ENCODE measurements around the gene PCA3. TPM values are rescaled to one million over a fixed set of nuclear protein-coding genes. Genes with fewer than 3 reads are reported as not detected.

Gene PCA3
- total RNA-seq, 1 experiment from 2014 or later = not detected

- Histone ChIP-seq H3K4me3 (ENCODE audit: low read depth in 2 of 2, low read length in 2 of 2) (no peak overlapping the region), H3K36me3 (ENCODE audit: control insufficient read depth, insufficient read depth, low read length) (no peaks in the 10 kb centered on the region), H3K9me3 (ENCODE audit: control insufficient read depth, insufficient read depth, low read depth, low read length) (no peaks in the 10 kb centered on the region), H3K4me1 (ENCODE audit: control insufficient read depth, insufficient read depth, low read length) (no peaks in the 10 kb centered on the region), H3K27me3 (ENCODE audit: control insufficient read depth, insufficient read depth, low read length) (no peaks in the 10 kb centered on the region), H3K27ac (ENCODE audit: low read length) (no peak overlapping the region)
- ATAC-seq (no peak), DNase-seq (ENCODE audit: low read depth, low spot score) (no peak)
- BruUV-seq (replicated peaks) = no TSS peak
- TF ChIP-seq POLR2AphosphoS5 (IDR thresholded peaks at IDR 0.05; ENCODE audit: low read depth, low read length) (no peak), CTCF (IDR thresholded peaks at IDR 0.05) (no peak), SIN3A (IDR thresholded peaks at IDR 0.05; ENCODE audit: borderline replicate concordance, insufficient read depth, low read depth, low read length) (no peak), TCF7L2 (IDR thresholded peaks at IDR 0.05; ENCODE audit: low read depth, low read length) (no peak), REST (IDR thresholded peaks at IDR 0.05; ENCODE audit: insufficient read depth in 1 of 2, low read depth in 2 of 2, low read length in 1 of 2) (no peak)
- POLR2A ChIA-PET = no interaction called here
- in situ Hi-C loops (cut with HindIII; ENCODE audit: low pct_unique_long_range_greater_than_20kb, low sequenced_read_pairs) (no loop called here), intact Hi-C loops (cut with micrococcal nuclease; ENCODE audit: unreplicated experiment) (no loop called here)
- CTCF ChIA-PET = no interaction called here
Measured at GRCh38 chr9:76835571-76836283, 71.5 kb downstream of the PCA3 start.

Other genes with a start within 250 kb of the PCA3 start
- 0.18 TPM for gene PRUNE2, start 141.7 kb downstream of the PCA3 start, total RNA-seq (2021; ENCODE audit: unreplicated experiment)

All from Panc1 (cell line).